ENCODE results near the gene CMC2. TPM values are rescaled to one million over a fixed set of nuclear protein-coding genes. Genes with fewer than 3 reads are reported as not detected.

The CMC2 gene
- total and polyA plus RNA-seq, 5 experiments from 2014 or later: 21.1 to 84.6 (median 78.2) TPM

DNA sequence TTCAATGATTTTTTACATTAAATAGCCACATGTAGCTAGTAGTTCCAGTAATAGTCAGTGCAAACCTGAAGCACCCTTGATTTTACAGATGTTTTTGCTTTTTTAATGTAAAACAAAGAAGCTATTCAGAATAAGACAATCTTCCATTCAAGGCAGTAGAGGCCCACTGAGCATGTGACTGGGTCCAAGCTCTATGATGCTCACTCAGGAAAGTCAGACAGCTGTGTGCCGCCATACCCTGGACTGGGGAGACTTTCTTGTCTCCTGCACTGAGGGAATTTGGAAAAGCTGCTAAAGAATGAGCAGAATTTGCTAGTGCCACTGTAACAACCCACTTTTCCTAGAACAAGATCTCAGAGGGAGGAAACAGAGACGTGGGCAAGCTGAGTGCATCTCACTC lies 11.8 kb upstream of the CMC2 start:
- no peak for ATAC-seq
- DNase-seq: no peak
- peaks cover 0 to 49% (median 9%) of the 10 kb centered on the region in 3 donors for H3K36me3 Mint-ChIP-seq
- H3K4me3 Mint-ChIP-seq: no peak overlapping the region
- POLR2A ChIA-PET: no interaction called here
- H3K27me3 Mint-ChIP-seq: no peaks in the 10 kb centered on the region
- H3K4me1 Mint-ChIP-seq: no peaks in the 10 kb centered on the region
- peak overlapping the region in 2 of 10 donors; percentile 31 to 77 for H3K27ac Mint-ChIP-seq
- H3K9me3 Mint-ChIP-seq: no peaks in the 10 kb centered on the region

DNA sequence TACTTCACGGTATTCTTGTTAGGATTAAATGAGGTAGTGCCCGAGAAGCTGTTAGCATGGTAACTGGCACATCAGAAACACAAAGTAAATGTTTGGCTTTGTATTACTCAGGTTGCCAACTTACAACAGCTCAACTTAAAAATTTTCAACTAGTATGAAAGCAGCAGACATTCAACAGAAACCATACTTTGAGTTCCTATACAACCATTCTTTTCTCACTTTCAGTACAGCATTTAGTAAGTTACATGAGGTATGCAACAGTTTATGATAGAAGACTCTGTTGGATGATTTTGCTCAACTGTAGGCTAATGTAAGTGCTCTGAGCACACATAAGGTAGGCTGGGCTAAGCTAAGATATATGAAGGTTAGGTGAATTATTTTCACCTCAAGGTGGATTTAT lies 8.0 kb upstream of the CMC2 start:
- H3K27ac Mint-ChIP-seq: peak overlapping the region in 1 of 10 donors; percentile 64
- POLR2A ChIA-PET: no interaction called here

DNA sequence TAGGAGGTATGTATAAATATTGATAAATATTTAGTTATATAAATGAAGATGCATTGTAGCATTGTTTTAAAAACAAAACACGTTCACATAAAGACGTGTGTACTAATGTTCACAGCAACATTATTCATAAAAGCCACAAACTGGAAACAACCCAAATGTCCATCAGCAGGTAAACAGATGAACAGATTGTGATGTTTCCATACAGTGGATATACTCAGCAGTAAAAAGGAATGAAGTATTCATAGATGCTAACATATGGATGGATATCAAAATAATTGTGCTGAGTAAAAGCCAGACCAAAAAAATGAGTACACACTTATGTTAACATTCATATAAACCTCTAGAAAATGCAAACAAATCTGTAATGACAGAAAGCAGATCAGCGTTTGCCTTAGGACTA lies 6.3 kb upstream of the CMC2 start:
- POLR2A ChIA-PET: no interaction called here
- no peaks in the 10 kb centered on the region for H3K27me3 Mint-ChIP-seq
- H3K4me1 Mint-ChIP-seq: peaks cover 0 to 10% (median 5%) of the 10 kb centered on the region in 4 donors
- DNase-seq: no peak
- peak overlapping the region in 1 of 10 donors; percentile 47 for H3K27ac Mint-ChIP-seq
- H3K4me3 Mint-ChIP-seq: no peak overlapping the region
- no peak for ATAC-seq
- H3K36me3 Mint-ChIP-seq: peaks cover 0 to 27% (median 7%) of the 10 kb centered on the region in 3 donors
- H3K9me3 Mint-ChIP-seq: no peaks in the 10 kb centered on the region

More for the DNA sequence above, 8.0 kb upstream of the CMC2 start:
- ATAC-seq (no peak), DNase-seq (no peak)
- Mint-ChIP-seq H3K27me3 (no peaks in the 10 kb centered on the region), H3K4me3 (no peak overlapping the region), H3K4me1 (peaks cover 0 to 2% (median 0%) of the 10 kb centered on the region in 4 donors), H3K36me3 (peaks cover 0 to 41% (median 7%) of the 10 kb centered on the region in 3 donors), H3K9me3 (no peaks in the 10 kb centered on the region)

DNA sequence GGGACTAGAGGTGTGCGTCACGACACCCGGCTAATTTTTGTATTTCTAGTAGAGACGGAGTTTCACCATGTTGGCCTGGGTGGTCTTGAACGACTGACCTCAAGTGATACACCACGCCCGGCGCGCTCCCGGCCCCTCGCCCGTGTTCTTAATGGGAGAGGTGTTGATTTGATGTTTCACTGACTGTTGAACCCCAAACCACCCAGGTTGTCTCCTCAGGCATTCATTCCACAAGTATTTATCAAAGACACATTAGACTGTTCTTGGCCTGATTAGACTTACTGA lies 1.8 kb upstream of the CMC2 start:
- Mint-ChIP-seq H3K9me3 (no peaks in the 10 kb centered on the region), H3K4me3 (peak overlapping the region; percentile 88 to 100 (median 95)), H3K4me1 (peaks cover 4 to 42% (median 33%) of the 10 kb centered on the region in 4 donors), H3K27me3 (peaks cover 0 to 3% (median 0%) of the 10 kb centered on the region in 5 donors), H3K36me3 (peaks cover 0 to 6% (median 2%) of the 10 kb centered on the region in 3 donors), H3K27ac (peak overlapping the region; percentile 62 to 100 (median 100))
- POLR2A ChIA-PET: interaction anchor here (1.1 to 4.7 kb wide), 2 partner anchors 27 to 55 kb away, joined by 4 to 34 read pairs; partner anchors contain the start of gene ATMIN
- DNase-seq (no peak), ATAC-seq (no peak)

DNA sequence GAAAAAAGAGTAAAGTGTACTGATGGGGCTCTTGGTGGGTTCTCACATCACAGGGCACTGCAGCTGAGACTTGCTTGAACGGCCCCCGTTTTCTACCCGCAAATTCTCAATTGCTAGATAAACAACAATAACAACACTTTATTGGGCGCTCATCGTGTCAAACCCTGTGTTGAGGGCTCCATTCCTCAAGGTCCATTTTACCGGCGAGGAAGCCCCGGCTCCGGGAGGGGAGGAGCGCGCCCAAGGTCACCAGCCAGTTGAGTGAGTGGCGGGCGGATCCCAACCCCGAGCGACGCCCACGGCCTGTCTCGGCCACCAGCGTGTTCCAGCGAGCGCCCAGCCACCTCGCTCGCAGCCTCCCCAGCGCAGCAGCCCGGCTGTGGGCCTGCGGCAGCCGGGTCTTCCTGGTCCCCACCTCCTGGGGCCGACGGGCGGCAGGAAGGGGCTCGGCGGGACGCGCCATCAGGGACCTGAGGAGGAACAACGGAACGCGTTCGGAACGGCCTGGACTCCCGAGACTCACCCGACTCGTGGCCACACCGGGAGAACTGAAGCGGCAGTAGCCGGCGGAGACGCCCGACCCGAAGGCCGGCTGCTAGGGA lies 373 bp downstream of the CMC2 start:
- DNase-seq (peak in 6 of 10 donors; percentile 47 to 82 (median 54)), ATAC-seq (peak; percentile 15 to 39)
- POLR2A ChIA-PET: interaction anchor here (1.4 to 4.7 kb wide), 4 partner anchors 9 to 308 kb away, joined by 4 to 34 read pairs (median 16); partner anchors contain the start of genes ATMIN, C16orf46 and GAN
- H3K27me3 Mint-ChIP-seq: peaks cover 0 to 3% (median 0%) of the 10 kb centered on the region in 5 donors
- peak overlapping the region; percentile 94 to 100 (median 100) for H3K27ac Mint-ChIP-seq
- H3K4me3 Mint-ChIP-seq: peak overlapping the region; percentile 88 to 100 (median 95)
- no peaks in the 10 kb centered on the region for H3K9me3 Mint-ChIP-seq
- H3K4me1 Mint-ChIP-seq: peaks cover 7 to 56% (median 49%) of the 10 kb centered on the region in 4 donors
- no peaks in the 10 kb centered on the region for H3K36me3 Mint-ChIP-seq

DNA sequence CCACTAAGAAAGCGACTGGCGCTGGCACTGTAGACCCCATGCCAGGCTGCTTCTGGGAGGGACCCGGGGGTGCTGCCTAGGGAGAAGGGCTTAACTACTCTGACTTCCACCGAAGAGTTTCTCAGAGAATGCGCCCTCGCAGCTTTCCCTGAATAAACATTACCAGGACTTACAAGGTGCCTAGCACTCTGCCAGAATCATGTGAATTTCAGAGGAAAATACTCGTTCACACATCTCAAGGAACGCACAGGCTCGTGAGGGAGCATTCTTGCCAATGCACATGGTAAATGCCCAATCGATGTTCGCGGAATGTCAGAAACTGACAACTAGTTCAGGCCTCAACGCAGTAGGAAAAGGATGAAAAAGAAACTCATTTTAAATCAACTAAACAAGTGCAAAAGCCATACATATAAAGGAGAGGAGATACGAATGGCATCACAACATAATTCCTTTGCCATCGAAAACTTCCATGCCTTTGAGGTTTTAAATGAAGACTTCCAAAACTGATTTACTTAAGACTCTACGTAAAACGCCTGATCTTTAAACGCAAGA lies 999 bp downstream of the CMC2 start:
- H3K36me3 Mint-ChIP-seq: peaks cover 0 to under 1% (median 0%) of the 10 kb centered on the region in 3 donors
- DNase-seq: no peak

DNA sequence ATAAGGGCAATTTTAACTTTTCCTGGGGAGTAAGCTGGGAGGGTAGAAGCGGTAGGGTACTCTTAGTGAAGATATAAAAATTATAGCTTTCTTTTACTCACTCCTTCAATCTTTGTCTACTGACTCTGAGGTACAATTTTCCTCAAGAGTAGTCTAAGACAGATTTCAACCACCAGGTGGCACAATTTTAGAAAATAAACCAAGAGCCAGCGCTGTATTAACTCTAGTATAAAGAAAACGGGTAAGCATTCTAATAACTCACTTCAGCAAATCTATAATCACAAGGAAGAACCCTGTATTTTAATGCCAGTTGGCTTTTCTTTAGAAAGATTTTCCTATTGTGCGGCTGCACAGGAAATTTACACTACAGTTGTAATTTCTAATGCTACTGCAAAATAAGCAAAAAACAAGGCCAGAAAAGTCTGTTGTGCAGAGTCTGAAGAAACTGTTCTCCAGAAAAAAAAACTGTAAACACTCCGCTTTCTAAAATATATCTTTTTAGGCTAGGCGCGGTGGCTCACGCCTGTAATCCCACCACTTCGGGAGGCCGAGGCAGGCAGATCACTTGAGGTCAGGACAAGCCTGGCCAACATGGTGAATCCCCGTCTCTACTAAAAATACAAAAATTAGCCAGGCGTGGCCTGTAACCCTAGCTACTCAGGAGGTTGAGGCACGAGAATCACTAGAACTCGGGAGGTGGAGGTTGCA lies 1.9 kb downstream of the CMC2 start:
- no peak for ATAC-seq
- H3K4me1 Mint-ChIP-seq: peaks cover 10 to 65% (median 56%) of the 10 kb centered on the region in 4 donors

More for the DNA sequence above, 999 bp downstream of the CMC2 start:
- no peak for ATAC-seq
- POLR2A ChIA-PET: interaction anchor here (2.7 kb wide), 1 partner anchor 71 kb away, joined by 16 read pairs; the partner anchor contains the start of gene C16orf46
- Mint-ChIP-seq H3K27me3 (peaks cover 0 to 3% (median 0%) of the 10 kb centered on the region in 5 donors), H3K27ac (peak overlapping the region; percentile 94 to 100 (median 99)), H3K4me3 (peak overlapping the region; percentile 88 to 100 (median 95)), H3K9me3 (no peaks in the 10 kb centered on the region), H3K4me1 (peaks cover 9 to 60% (median 50%) of the 10 kb centered on the region in 4 donors)

DNA sequence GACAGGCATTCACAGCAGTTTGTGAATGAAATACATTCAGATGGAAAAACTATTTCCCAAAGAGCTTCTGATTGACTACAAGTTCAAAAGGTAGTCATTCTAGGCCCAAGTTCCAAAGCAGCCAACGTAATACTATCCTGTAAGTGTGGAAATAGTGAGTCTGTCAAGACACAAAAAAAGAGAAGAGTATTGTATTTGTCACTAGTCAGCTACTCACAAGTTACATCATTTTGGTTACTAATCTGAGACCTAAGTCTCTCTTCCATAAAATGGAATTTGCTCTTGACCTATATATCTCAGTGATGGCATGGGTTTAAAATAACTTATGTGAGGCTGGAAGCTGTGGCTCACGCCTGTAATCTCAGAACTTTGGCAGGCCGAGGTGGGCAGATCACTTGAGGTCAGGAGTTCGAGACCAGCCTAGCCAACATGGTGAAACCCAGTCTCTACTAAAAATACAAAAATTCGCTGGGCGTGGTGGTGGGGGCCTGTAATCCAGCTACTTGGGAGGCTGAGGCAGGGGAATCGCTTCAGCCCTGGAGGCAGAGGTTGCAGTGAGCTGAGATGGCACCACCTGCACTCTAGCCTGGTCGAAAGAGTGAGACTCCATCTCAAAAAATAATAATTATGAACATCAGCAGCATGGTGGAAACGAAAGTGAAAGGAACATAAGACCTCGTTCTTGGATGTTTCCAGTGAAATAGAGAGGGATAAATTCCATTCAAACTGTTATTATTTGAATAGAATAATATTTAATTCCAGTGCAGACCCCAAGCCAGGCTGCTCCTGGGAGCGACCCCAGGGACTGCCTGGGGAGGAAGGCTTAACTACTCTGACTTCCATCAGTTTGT lies 2.9 kb downstream of the CMC2 start:
- Mint-ChIP-seq H3K9me3 (no peaks in the 10 kb centered on the region), H3K36me3 (peaks cover 0 to 3% (median 2%) of the 10 kb centered on the region in 3 donors), H3K4me1 (peaks cover 18 to 74% (median 63%) of the 10 kb centered on the region in 4 donors), H3K27ac (peak overlapping the region; percentile 52 to 92 (median 77)), H3K4me3 (peak overlapping the region; percentile 65 to 95 (median 77)), H3K27me3 (peaks cover 0 to 3% (median 0%) of the 10 kb centered on the region in 5 donors)
- POLR2A ChIA-PET: interaction anchor here (0.5 to 1.8 kb wide), 3 partner anchors 32 to 737 kb away, joined by 3 to 4 read pairs (median 4); partner anchors contain the start of genes ATMIN and C16orf46
- no peak for ATAC-seq
- DNase-seq: no peak

More for the DNA sequence above, 1.9 kb downstream of the CMC2 start:
- peak in 7 of 10 donors; percentile 1 to 70 (median 45) for DNase-seq
- POLR2A ChIA-PET: interaction anchor here (0.6 to 1.0 kb wide), 2 partner anchors 31 to 54 kb away, joined by 3 to 4 read pairs; partner anchors contain the start of gene ATMIN
- H3K27ac Mint-ChIP-seq: peak overlapping the region; percentile 59 to 92 (median 74)
- H3K4me3 Mint-ChIP-seq: peak overlapping the region; percentile 65 to 95 (median 77)
- H3K27me3 Mint-ChIP-seq: peaks cover 0 to 3% (median 0%) of the 10 kb centered on the region in 5 donors
- H3K9me3 Mint-ChIP-seq: no peaks in the 10 kb centered on the region
- H3K36me3 Mint-ChIP-seq: peaks cover 0 to 3% (median 2%) of the 10 kb centered on the region in 3 donors

DNA sequence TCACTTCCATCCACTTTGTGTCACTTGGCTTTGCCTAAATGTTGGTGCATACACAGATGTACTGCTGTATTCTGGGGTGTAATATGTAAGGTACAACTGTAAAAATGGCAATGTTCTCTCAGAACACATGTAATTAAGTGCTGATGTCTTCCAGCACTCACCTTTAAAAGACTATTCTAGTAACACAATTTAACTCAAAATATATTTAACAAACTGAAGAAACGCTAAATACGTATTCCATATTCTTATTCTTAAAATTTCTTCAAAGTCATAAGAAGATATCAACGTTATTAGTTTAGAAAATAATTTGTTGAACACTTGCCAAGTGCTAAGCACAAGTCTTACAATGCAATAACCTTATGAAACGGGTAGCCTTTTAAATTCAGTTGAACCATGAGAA lies 3.6 kb downstream of the CMC2 start:
- Mint-ChIP-seq H3K27ac (peak overlapping the region in 8 of 10 donors; percentile 9 to 74 (median 40)), H3K9me3 (no peaks in the 10 kb centered on the region), H3K4me3 (peak overlapping the region in 5 of 10 donors; percentile 1 to 76 (median 57)), H3K27me3 (peaks cover 0 to 3% (median 0%) of the 10 kb centered on the region in 5 donors), H3K4me1 (peaks cover 19 to 74% (median 65%) of the 10 kb centered on the region in 4 donors), H3K36me3 (peaks cover 0 to 3% (median 2%) of the 10 kb centered on the region in 3 donors)
- POLR2A ChIA-PET: interaction anchor here (1.8 kb wide), 1 partner anchor 74 kb away, joined by 4 read pairs; the partner anchor contains the start of gene C16orf46
- DNase-seq: no peak
- ATAC-seq: no peak

DNA sequence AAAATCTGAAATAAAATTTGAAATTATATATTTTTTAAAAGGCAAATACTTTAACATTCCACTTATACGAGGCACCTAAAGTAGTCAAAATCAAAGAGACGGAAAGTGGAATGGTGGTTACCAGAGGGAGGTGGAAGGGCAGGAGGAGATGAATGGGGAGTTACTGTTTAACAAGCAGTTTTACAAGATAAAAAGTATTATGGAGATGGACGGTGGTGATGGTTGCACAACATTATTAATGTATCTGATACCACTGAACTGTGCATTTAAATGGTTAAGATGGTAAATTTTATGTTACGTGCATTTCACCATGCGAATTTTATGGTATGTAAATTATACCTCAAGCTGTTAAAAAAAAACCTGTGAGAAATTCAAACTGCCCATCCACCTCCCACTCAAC lies 5.4 kb downstream of the CMC2 start:
- no peak for DNase-seq
- no peak overlapping the region for H3K27ac Mint-ChIP-seq

DNA sequence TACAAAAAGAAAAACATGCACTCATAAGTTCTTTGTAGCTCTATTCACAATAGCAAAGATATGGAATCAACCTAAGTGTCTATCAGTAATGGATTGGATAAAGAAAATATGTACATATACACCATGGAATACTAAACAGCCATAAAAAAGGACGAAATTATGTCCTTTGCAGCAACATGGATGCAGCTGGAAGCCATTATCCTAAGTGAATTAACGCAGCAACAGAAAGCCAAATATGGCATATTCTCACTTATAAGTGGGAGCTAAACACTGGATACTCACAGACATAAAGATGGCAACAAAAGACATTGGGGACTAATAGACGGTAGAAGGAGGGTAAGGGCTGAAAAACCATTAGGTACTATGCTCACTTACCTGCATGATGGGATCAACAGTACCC lies 5.8 kb downstream of the CMC2 start:
- Mint-ChIP-seq H3K36me3 (peaks cover 0 to 3% (median 2%) of the 10 kb centered on the region in 3 donors), H3K27ac (peak overlapping the region in 1 of 10 donors; percentile 9), H3K4me3 (no peak overlapping the region), H3K4me1 (peaks cover 22 to 76% (median 71%) of the 10 kb centered on the region in 4 donors), H3K27me3 (no peaks in the 10 kb centered on the region), H3K9me3 (no peaks in the 10 kb centered on the region)
- ATAC-seq: no peak
- POLR2A ChIA-PET: no interaction called here
- no peak for DNase-seq

More for the DNA sequence above, 5.4 kb downstream of the CMC2 start:
- Mint-ChIP-seq H3K27me3 (no peaks in the 10 kb centered on the region), H3K4me1 (peaks cover 22 to 80% (median 75%) of the 10 kb centered on the region in 4 donors), H3K36me3 (peaks cover 0 to 3% (median 2%) of the 10 kb centered on the region in 3 donors), H3K4me3 (no peak overlapping the region), H3K9me3 (no peaks in the 10 kb centered on the region)
- POLR2A ChIA-PET: no interaction called here
- ATAC-seq: no peak
